HG02852 (cell line): ENCODE results near the gene SLC4A8.

Experiments used
- ATAC-seq: cut with Tn5 transposase; IDR thresholded peaks from one replicate; pipeline ENCODE4 v1.9.1; 2021; ENCODE audit warnings: mild to moderate bottlenecking, moderate library complexity; ENCODE audit not compliant: unreplicated experiment

SLC4A8 gene

DNA sequence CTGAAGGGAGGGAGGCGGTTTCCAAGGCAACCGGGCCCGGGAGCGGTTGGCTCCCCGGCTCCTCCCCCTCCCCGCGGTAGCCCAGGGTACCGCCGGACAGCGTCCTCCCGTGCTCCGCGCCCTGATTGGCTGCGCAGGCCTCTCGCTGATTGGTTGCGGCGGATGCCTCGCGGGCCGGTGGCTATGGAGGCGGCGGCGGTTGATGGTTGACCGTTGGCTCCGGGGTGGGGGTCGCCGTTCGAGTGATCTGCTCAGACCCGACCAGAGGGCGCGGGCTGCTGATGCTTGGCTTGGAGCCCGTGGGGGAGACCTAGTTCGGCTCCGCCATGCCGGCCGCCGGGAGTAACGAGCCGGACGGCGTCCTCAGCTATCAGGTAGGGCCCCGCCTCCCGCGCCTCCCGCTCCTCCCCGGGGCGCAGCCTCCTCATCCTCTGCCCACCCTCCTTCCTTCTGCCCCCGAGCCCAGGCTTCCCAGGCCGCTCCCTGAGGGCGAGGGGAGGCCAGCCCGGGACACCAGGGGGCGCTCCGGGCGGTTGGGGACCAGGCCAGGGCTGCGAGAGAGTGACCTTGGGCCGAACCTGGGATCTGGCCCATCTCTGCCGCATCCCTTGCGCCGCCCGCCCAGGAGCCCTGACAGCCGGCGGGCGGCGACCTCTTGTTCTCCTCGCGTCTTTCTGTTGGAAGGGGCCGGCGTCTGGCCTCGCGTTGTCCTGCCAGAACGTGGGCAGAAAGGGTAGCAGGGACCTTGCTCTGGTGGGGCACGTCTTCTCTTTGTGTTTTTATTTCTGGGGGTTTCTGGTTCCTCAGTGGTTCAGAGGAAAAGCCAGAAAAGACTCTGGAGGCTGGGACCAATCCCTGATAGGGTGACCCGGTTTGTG lies at the start of gene SLC4A8:
Gene SLC4A8 (plus strand): TSS at position 170 of the 878 bp plus-strand sequence. CDS start 157 bp downstream, at position 327.
- ATAC-seq = peak; percentile 94

GRCh38 chr12:51374856-51375255 lies 49.8 kb upstream of the SLC4A8 start:
- no peak for ATAC-seq

GRCh38 chr12:51377099-51377984 lies 47.3 kb upstream of the SLC4A8 start:
- ATAC-seq = no peak

DNA sequence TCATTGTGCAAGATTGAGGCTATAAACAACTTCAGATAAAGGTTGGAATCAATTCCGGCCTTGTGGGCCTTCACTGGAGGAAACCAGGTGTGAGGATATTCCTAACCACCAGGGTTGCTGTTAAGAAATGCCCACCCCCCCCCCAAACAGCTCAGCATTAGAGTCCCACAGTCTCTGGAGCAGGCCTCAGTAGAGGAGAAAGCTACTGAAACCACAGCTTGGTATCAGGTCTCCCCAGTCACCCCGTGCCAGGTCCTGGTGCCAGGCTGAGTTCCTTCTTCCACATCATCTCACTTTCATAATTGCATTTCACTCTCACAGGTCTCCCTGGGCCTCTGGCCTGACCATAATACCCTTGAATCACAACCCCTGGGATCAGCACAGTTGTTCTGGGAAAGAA lies 45.9 kb upstream of the SLC4A8 start:
- no peak for ATAC-seq

DNA sequence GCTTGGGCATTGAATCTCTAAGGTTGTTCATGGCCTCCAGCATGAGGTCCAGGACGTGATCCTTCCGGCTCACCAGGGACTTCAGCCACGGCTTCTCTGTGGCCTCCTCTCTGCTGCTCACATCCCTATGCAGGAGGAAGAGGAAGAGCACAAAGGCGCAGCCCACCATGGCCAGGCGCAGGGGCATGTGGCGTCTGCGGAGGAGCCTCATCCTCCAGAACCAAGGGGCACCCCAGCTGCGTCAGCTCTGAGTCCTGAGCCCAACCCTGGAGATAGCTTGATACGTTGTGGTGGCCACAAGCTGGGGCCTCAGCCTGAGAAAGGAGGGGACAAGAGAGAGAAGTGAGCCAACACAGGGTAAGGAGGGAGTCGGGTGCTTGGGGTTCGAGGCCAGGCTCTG lies 45.1 kb upstream of the SLC4A8 start:
- ATAC-seq = no peak

DNA sequence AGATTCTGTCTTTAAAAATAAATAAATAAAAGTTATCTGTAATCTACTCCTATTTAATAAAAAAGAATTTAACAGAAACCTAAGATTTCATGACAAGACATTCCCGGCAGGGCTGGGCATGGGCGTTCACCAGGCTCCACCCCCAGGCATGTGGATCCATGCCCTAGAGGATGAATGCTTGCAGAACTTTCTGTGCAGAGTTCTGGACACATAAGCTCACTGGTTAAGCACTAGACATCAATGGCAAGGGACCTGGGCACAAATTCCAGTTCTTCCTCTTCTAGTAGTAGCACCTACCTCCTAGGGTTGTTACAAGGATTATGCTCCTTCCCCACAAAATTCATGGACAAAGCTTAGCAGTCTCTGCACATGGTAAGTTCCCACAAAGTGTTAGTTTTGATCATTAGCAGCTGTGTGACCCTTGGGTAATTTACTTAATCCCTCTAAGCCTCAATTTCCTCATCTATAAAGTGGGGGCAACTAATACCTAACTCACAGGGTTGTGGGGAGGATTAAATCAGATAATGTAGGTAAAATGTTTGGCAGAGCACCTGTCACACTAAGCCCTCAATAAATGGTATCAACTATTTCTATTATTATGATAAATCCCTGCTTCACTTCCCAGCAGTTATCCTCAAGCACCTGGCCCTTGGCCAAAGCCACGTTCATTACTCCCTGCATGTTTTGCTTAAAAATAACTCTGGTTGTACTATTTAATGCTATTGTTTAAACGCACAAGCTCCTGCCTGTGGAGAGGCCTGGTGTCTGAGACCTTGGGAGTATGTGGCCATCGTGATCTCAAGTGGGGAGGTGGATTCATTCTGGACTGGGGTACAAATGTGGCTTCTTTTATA lies 43.2 kb upstream of the SLC4A8 start:
- no peak for ATAC-seq

- ATAC-seq = no peak
Measured at GRCh38 chr12:51382173-51382572, 42.5 kb upstream of the SLC4A8 start.

GRCh38 chr12:51383269-51383905 lies 41.2 kb upstream of the SLC4A8 start:
- no peak for ATAC-seq

- ATAC-seq = no peak
Measured at GRCh38 chr12:51386351-51386750, 38.3 kb upstream of the SLC4A8 start.

GRCh38 chr12:51388069-51388799 lies 36.4 kb upstream of the SLC4A8 start:
- no peak for ATAC-seq

- no peak for ATAC-seq
Measured at GRCh38 chr12:51388846-51389245, 35.8 kb upstream of the SLC4A8 start.

DNA sequence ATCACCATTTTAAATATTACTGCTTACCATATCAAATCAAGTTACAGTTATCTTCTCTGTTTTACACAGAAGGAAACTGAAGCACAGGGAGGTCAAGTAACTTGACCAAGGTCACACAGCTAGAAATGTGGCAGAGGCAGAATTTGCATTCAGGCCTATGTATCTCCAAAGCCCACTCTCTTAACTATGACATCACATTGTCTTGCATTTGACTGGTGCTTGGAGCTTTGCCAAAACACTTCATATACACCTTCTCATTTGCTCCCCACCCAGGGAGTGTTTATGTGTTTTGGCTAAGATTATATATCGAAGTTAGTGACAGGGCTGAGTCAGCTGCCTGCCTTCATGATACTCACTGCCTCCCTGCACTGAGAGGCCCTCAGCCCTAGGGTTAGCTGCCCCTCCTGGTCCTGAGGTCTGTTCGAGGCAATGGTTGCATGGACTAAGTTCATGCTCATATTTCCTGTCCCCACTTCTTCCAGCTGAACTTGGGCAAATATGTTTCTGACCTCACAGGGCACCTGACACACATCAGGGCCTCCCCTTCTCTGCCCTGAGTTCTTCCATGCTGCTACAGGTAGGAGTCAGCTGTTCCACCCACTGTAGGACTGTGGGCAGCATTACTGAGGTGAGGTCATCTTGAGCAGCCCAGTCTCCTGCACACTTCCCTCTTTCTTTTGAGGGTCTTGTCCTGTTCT lies 35.2 kb upstream of the SLC4A8 start:
- ATAC-seq = no peak

DNA sequence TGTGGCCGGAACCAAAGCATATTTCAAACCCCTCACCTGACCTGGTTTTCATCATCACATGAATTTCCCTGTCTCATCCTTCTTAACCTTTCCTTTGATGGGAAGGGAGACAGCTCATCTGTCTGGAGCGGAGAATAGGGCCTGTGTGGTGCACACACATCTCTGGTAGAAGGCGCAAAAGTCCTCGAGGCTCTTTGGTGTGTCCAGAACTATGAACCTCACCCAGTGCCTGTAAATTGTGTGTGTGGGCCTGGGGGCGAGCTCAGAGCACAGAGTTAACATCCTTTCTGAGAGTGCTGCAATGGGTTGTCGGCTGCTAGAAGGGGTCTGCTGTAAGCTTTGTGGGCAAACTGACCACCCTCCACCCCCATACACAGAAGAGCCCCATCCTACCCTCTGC lies 34.2 kb upstream of the SLC4A8 start:
- no peak for ATAC-seq

- peak; percentile 8 for ATAC-seq
Measured at GRCh38 chr12:51390891-51391282, 33.7 kb upstream of the SLC4A8 start.

- ATAC-seq = peak; percentile 54
Measured at GRCh38 chr12:51391283-51392123, 33.1 kb upstream of the SLC4A8 start, which contains the start of gene GALNT6. TSS of gene GALNT6 (minus strand) at chr12:51391406. CDS start at chr12:51379781, 11,625 bp downstream.

DNA sequence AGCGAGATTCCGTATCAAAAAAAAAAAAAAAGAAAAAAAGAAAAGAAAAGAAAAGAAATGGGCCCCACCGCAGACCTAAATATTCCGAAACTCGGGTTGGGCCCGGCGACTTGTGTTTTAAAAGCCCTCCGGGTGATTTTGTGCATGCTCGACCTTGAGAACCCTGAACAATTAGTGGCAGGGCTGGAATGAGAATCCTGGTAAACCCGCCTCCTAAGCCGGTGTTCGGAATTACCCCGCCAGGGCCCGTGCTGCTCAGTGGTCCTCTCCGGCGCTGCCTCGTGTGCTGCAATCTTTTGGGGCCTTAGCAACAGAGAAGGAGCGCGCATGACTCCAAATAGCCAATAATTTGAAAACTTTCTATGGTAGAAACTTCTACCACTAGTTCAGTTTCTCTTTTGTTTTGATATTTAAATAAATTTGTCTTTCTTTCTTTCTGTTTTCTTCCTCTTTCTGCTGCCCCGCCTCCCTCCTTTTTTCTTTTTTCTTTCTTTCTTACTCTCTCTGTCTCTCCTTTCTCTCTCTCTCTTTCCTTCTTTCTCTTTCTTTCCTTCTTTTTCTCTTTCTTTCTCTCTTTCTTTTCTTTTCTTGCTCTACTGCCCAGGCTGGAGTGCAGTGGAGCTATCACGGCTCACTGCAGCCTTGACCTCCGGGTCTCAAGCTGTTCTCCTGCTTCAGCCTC lies 31.9 kb upstream of the SLC4A8 start:
- ATAC-seq = peak; percentile 29
